D341Med (cell line): ENCODE measurements around the gene PIK3AP1.

Source experiments
- DNase-seq: peaks from one replicate; pipeline ENCODE4 v3.0.0; 2012; ENCODE audit warnings: low spot score

The PIK3AP1 gene

GRCh38 chr10:96608262-96608661, 112.1 kb downstream of the PIK3AP1 start:
- DNase-seq, result no peak

GRCh38 chr10:96606946-96607345, 113.4 kb downstream of the PIK3AP1 start:
- no peak for DNase-seq

GRCh38 chr10:96606216-96606615, 114.1 kb downstream of the PIK3AP1 start:
- DNase-seq, result no peak

- DNase-seq, result no peak
Observed at GRCh38 chr10:96600337-96600736, 120.0 kb downstream of the PIK3AP1 start.

- DNase-seq, result no peak
Observed at GRCh38 chr10:96598846-96599245, 121.5 kb downstream of the PIK3AP1 start.

- DNase-seq, result no peak
Observed at GRCh38 chr10:96596422-96597407, 123.6 kb downstream of the PIK3AP1 start.

- DNase-seq, result no peak
Observed at GRCh38 chr10:96595741-96596140, 124.6 kb downstream of the PIK3AP1 start.

- no peak for DNase-seq
Observed at GRCh38 chr10:96591946-96592345, 128.4 kb downstream of the PIK3AP1 start.

- DNase-seq, result no peak
Observed at GRCh38 chr10:96588616-96589419, 131.5 kb downstream of the PIK3AP1 start.

GRCh38 chr10:96588060-96588554, 132.2 kb downstream of the PIK3AP1 start:
- DNase-seq, result no peak

GRCh38 chr10:96587264-96588059, 132.9 kb downstream of the PIK3AP1 start:
- no peak for DNase-seq

GRCh38 chr10:96586419-96587263, 133.7 kb downstream of the PIK3AP1 start, which contains the start of gene TM9SF3:
TM9SF3 (minus strand) TSS chr10:96587012; CDS start chr10:96586835, 177 bp downstream.
- peak; percentile 89 for DNase-seq

GRCh38 chr10:96585736-96586418, 134.4 kb downstream of the PIK3AP1 start:
- DNase-seq, result no peak

- DNase-seq, result no peak
Observed at GRCh38 chr10:96584474-96584873, 135.8 kb downstream of the PIK3AP1 start.

- no peak for DNase-seq
Observed at GRCh38 chr10:96584035-96584434, 136.3 kb downstream of the PIK3AP1 start.

- no peak for DNase-seq
Observed at GRCh38 chr10:96579133-96579532, 141.2 kb downstream of the PIK3AP1 start.

- DNase-seq, result no peak
Observed at GRCh38 chr10:96578633-96579032, 141.7 kb downstream of the PIK3AP1 start.

- no peak for DNase-seq
Observed at GRCh38 chr10:96578022-96578421, 142.3 kb downstream of the PIK3AP1 start.

GRCh38 chr10:96577069-96577468, 143.2 kb downstream of the PIK3AP1 start:
- DNase-seq, result no peak
